Nucleus accumbens (tissue), 56 donors: ENCODE data around the gene NADK.

Experiments used
- DNase-seq, 56 donors: peaks; one replicate each; lab custom pipeline; 2025; lab: John Stamatoyannopoulos, UW

The NADK gene

GRCh38 chr1:1788136-1788535 is 9.9 kb upstream of the NADK start:
- peak in 14 of 56 donors; percentile 11 to 60 (median 33) for DNase-seq

DNA sequence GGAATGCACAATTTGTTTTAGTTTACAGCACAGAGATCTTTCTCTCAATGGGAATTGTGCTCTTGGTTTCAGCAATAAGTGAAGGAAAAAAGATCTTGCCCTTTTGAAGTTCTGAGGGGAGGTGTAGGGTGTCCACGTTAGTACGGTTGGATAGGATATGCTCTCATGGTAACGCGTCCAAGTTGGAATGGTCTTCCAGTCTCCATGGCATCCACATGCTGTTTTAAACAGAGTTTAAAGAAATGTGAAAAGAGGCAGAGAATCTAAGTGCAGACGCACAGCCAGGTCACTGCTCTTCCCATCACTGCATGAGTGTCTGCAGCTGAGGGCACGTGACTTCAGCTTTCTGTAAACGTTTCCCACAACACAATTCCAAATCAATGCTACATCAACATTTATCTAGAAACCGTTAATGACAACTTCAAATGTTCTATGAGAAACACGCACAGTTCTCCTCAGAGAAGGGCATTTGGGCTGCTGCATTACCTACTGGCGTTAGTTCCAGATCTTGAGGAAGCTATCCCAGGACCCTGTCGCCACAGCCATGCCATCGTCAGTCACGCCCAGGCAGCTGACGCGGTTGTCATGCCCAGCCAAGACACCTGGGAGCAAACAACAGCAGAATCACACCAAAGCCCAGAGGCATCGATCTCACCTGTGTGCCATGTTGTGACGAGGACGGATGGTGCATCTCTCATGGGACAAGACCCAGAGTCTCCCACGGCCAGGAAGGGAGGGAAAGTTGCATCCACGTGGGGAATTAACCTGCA is 8.8 kb upstream of the NADK start:
- DNase-seq: no peak

DNA sequence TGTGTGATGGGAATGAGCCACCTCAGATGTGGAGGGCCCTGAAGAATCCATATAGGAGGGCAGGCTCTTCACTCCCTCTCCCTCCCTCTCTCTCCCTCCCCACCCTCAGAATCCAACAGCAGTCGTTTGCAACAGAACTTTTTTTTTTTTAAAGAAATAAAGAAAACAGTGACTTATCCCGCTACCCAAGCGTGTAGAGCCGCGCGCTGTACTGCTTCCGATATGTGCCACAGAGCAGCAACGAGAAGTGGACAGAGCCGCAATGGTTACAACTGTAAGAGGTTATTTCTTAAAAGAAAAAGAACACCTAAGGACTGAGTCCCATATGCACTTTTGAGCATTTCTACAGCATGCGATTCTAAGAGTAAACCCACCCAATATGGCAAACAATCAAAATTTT is 7.4 kb upstream of the NADK start:
- no peak for DNase-seq

DNA sequence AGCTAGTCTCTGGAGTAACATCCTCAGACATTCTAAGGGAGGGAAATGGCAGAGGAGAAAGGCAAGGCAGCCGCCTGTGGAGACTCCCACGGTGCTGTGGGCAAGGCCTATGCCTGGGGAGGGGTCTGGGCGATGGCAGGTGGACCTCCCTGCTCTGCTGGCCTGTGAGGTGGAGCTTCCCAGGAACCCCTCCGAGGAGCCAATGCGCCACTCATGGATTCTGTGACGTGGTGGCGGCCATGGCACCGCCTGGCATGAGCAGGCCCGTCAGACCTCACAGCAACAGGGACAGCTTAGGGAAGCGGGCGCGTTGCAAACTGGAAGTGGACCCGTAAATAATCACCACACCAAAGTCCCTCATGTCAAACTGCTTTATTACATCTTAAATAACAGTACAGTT is 6.7 kb upstream of the NADK start:
- no peak for DNase-seq

GRCh38 chr1:1783320-1783719 is 5.0 kb upstream of the NADK start:
- peak in 5 of 56 donors; percentile 25 to 47 (median 43) for DNase-seq

GRCh38 chr1:1782399-1783221 is 4.3 kb upstream of the NADK start:
- DNase-seq: peak in 16 of 56 donors; percentile 11 to 57 (median 32)

DNA sequence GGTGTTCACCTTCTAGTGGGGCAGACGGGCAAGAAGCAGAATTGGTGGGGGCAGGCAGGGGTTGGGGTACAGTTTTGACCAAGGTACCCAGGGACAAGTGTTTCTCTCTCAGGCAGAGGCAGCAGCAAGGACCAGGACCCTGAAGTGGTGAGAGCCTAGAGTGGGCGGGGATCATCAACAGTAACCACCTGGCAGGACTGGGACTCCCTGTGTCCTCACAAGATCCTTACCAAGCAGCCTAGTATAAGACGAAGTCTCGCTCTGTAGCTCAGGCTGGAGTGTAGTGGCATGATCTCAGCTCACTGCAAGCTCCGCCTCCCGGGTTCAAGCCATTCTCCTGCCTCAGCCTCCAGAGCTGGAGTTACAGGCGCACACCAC is 3.2 kb upstream of the NADK start:
- DNase-seq: no peak

- DNase-seq: no peak
These were observed 2.6 kb upstream of the NADK start for GRCh38 chr1:1780598-1781525.

DNA sequence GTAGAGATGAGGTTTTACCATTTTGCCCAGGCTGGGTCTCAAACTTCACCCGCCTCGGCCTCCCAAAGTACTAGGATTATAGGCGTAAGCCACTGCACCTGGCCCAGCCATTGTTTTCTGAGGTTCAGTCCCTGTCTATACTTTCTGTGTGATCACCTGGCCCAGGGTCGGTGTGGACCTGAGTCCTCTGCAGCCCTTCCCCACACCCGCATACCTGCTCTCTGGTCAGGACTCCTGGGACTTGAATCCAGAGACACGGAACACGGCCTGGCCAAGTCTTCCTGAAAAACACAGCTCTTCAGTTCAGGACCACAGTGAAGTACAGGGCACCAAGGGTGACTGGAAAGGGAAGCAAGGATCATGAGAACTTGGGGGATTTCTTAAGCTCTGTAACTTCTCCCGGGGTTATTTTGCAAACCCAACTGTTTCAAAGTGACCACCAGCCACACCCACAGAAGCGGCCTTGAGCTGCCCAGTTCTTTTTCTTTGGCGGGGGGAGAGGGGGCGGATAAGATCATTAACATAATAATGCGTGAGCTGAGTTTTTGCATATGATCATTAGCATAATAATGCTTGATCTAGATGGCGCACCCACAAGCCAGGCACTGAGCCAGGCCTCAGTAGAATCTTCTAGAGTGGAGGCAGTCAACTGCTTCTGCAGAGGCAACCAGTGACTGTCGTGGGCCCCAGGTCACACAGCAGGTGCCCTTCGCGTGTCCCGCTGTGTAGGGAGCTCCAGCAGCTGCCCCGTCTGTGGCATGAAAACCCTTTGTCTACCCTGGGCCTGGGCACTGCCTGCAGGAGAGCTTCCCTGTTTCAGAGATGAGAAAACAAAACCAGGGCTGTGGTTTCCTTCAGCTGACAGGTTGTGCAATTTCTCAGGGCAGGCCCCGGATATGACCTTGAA is 1.7 kb upstream of the NADK start:
- DNase-seq: peak in 25 of 56 donors; percentile 16 to 68 (median 49)

DNA sequence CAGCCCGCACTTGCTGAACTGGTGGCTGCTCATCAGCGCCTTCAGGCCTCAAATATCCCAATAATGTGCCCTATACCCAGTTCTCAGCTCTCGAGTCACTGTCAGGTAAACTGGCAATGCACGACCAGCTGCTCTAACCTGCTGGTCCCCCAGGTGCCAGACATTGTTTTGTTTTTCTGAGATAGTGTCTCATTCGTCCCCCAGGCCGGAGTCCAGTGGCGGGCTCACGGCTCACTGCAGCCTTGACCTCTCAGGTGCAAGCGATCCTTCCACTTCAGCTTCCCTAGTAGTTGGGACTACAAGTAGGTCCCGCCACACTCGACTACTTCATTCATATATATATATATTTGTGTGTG is 1.0 kb upstream of the NADK start:
- no peak for DNase-seq

DNA sequence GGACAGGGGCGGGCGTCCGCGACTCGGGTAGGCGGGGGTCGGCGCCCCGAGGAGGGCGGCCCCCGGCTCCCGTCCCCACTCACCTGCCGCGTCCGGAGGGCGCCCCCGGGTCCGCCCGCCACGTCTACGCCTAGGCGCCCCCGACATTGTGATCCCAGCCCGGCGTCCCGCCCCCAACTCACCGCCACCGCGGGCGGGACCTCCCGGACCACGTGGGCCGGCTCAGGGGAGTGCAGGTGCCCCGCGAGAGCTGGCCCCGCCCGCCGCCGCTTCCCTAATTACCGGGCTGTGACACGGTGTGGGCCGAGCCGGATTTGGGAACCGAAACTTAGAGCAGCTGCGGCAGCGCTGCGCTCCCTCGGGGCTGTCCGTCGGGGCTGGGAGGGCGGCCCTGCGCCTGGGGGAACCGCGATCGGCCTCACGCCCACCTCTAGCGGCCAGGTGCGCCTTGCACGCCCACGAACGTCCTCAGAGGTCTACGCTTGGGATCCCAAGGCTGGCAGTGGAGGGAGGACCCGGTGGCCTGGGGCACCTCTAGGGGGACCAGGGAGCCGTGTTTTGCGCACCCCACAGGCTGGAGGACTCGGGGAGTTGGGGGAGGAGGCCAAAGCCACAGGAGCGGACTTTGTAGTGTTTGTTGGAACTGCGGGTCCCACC is 521 bp upstream of the NADK start:
- peak in 29 of 56 donors; percentile 16 to 70 (median 37) for DNase-seq

DNA sequence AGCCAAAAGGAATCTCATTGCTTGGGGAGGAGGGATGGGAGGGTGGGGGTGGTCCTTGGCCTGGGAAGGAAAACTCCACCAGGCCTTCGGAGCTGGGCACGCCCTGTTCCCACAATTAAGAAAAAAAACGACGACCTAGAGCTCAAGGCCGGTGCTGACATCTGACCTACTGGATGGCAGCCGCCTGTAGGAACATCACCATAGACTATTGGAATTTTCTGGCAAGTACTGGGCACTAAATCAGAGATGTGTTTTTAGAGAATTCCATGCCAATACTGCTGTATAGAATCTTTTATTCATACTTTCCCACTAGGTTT is 729 bp downstream of the NADK start:
- DNase-seq: no peak

DNA sequence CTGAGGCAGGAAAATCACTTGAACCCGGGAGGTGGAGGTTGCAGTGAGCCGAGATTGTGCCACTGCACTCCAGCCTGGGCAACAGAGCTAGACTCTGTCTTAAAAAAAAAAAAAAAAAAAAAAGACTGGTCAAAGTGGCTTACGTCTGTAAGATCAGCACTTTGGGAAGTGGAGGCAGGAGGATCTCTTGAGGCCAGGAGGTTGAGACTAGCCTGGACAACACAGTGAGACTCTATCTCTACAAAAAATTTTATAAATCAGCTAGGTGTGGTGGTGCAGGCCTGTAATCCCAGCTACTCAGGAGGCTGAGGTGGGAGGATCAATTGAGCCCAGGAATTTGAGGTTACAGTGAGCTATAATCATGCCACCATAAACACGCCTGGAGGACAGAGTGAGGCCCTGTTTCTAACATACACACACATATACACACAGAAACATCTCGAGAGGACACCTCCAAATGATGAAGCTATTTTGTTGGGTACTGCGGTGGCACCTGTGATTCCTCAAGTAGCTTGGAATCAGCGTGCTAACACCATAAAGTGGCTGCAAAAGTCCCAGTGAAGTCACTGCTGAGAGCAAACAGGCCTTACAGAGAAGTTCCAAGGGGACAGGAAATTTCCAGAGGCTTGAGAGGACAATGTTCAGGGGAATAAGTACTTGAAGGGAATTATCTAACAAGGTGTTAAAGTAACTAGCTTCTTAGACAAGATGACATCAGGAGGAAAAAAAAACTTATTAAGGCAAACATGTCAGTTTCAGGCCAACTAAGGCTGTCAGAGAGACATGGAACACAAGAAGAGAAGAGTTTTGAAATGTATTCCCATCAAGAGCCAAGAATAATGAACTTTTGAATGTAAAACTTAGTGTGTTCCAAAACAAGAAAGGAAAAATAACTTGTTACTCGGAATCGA is 1.3 kb downstream of the NADK start:
- DNase-seq: no peak

GRCh38 chr1:1775327-1776226 is 2.7 kb downstream of the NADK start:
- DNase-seq: no peak

DNA sequence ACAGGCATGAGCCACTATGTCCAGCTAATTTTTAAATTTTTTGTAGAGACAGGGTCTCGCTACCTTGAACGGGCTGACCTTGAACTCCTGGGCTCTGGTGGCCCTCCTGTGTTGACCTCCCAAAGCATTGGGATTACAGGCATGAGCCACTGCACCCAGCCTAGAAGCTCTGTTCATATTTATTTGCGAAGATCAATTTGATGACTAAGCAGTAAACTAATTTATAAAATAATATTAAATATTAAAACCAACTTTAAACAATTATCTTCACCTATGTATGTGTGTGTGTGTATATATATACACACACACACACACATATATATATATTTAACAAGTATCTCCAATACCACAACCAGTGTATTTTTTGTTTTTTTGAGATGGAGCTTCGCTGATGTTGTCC is 4.4 kb downstream of the NADK start:
- DNase-seq: no peak

DNA sequence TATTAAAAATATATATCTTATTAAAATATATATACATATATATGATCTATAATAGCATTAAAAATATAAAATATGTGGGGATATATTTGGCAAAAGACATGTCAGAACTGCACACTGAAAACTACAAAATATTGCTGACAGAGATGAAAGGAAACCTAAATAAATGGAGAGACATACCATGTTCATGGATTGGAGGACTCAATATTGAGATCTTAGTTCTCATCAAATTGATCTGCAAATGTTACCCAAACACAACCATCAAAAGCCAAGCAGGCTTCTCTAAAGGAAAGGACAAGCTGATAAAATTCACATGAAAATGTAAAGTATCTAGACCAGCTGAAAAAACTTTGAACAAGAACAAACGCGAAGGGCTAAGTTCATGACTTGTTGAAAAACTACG is 7.2 kb downstream of the NADK start:
- no peak for DNase-seq

DNA sequence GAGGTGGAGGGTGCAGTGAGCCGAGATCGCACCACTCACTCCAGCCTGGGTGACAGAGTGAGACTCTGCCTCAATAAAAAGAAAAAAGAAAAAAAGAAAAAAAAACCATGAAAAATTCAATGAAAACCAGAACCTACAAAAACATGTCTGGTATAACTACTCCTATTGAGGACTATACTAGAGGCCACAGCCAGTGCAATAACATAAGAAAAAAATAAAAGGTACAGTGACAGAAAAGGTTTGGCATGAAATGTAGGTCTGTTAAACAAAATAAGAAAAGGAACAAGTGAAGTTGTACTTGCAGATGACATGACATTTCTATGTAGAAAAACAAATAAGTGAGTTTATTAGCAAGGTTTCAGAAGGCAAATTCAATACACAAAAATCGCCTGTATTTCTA is 8.2 kb downstream of the NADK start:
- DNase-seq: no peak
